ENCODE results near the gene EPS8.

DNA sequence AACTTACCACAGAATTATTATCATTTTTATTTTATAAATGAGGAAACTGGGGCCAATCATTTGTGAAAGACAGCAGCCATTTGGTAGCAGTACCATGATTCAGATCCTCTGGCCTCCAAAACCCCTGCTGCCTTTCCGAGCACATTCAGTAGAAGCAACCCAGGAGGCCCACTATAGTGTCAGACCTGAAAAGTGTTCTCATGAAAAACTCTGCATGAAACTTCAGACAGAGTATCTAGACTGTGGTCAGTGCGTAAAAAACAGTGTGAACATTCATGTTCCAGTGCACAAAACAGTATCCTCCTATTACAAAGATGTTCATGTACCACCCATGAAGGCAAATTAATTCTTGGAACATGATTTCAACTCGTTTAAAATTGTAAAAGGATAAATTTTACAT lies 112.0 kb downstream of the EPS8 start:
- TF ChIP-seq, protein P1, sequence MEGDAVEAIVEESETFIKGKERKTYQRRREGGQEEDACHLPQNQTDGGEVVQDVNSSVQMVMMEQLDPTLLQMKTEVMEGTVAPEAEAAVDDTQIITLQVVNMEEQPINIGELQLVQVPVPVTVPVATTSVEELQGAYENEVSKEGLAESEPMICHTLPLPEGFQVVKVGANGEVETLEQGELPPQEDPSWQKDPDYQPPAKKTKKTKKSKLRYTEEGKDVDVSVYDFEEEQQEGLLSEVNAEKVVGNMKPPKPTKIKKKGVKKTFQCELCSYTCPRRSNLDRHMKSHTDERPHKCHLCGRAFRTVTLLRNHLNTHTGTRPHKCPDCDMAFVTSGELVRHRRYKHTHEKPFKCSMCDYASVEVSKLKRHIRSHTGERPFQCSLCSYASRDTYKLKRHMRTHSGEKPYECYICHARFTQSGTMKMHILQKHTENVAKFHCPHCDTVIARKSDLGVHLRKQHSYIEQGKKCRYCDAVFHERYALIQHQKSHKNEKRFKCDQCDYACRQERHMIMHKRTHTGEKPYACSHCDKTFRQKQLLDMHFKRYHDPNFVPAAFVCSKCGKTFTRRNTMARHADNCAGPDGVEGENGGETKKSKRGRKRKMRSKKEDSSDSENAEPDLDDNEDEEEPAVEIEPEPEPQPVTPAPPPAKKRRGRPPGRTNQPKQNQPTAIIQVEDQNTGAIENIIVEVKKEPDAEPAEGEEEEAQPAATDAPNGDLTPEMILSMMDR (IDR thresholded peaks at IDR 0.05), result no peak
- TF ChIP-seq ZFX (IDR thresholded peaks at IDR 0.05; ENCODE audit: borderline replicate concordance), result no peak

Data from 22Rv1 (cell line).